PC-3 (cell line): Measurements from ENCODE around the gene SLC43A3. TPM values are rescaled to one million over a fixed set of nuclear protein-coding genes. Genes with fewer than 3 reads are reported as not detected.

Experiments
- ATAC-seq: fragments of 200-7000 bp; cut with Tn5 transposase; 2 replicates; pipeline ENCODE4 v1.9.1; 2020; ENCODE audit warnings: mild to moderate bottlenecking, moderate library complexity
- BruUV-seq: library from RNA; stranded (reverse); fragments of 400-500 nt; replicated peaks from 2 replicates; lab custom pipeline; 2021; lab: Mats Ljungman, UMichigan
- CTCF ChIA-PET: fragments of 300-600 bp; sonication (Branson Sonifier 250); formaldehyde crosslinking; loops from one replicate; lab custom pipeline; 2022; ENCODE audit warnings: antibody characterized with exemption; lab: Charles Lee
- POLR2A ChIA-PET: fragments of 300-600 bp; sonication (Branson Sonifier 250); formaldehyde crosslinking; loops from one replicate; lab custom pipeline; 2022; ENCODE audit warnings: antibody characterized with exemption; ENCODE audit not compliant: unreplicated experiment; lab: Charles Lee
- DNase-seq: peaks from one replicate; pipeline ENCODE4 v3.0.0-alpha.2; 2015
- H2AFZ ChIP-seq: fragments of 300-600 bp; sonication (generic); 2 replicates; pipeline ENCODE4 v1.6.0; 2016; ENCODE audit warnings: antibody characterized with exemption, low read length
- H3F3A ChIP-seq: fragments of 300-600 bp; sonication (generic); one replicate; pipeline ENCODE4 v1.6.0; 2017; ENCODE audit warnings: antibody characterized with exemption, low read length, control low read depth, mild to moderate bottlenecking; ENCODE audit not compliant: unreplicated experiment
- H3K27ac ChIP-seq: fragments of 300-600 bp; sonication (generic); 2 replicates; pipeline ENCODE4 v1.5.1; 2016; ENCODE audit warnings: mild to moderate bottlenecking, low read length
- H3K27me3 ChIP-seq: fragments of 300-600 bp; sonication (generic); 2 replicates; pipeline ENCODE4 v1.6.1; 2016; ENCODE audit warnings: low read length, mixed read lengths
- H3K36me3 ChIP-seq: fragments of 300-600 bp; sonication (generic); 2 replicates; pipeline ENCODE4 v1.6.1; 2016; ENCODE audit warnings: low read depth, mixed run types, low read length, mixed read lengths
- H3K4me1 ChIP-seq: fragments of 300-600 bp; sonication (generic); 2 replicates; pipeline ENCODE4 v1.5.1; 2016; ENCODE audit warnings: low read length; ENCODE audit not compliant: insufficient read depth
- H3K4me2 ChIP-seq: fragments of 300-600 bp; sonication (generic); 2 replicates; pipeline ENCODE4 v1.6.0; 2016; ENCODE audit warnings: low read length
- H3K4me3 ChIP-seq: fragments of 300-600 bp; sonication (generic); 2 replicates; pipeline ENCODE4 v1.5.1; 2016; ENCODE audit warnings: mild to moderate bottlenecking, low read length, mixed read lengths
- H3K79me2 ChIP-seq: fragments of 300-600 bp; sonication (generic); 2 replicates; pipeline ENCODE4 v1.6.1; 2017; ENCODE audit warnings: low read length, mixed read lengths
- H3K9ac ChIP-seq: fragments of 300-600 bp; sonication (generic); 2 replicates; pipeline ENCODE4 v1.6.0; 2016; ENCODE audit warnings: mild to moderate bottlenecking, low read length
- H3K9me2 ChIP-seq: fragments of 300-600 bp; sonication (generic); replicated peaks from 2 replicates; pipeline ENCODE4 v1.6.1; 2016; ENCODE audit warnings: mixed run types, low read length, mixed read lengths
- H3K9me3 ChIP-seq: fragments of 300-600 bp; sonication (generic); 2 replicates; pipeline ENCODE4 v1.6.1; 2016; ENCODE audit warnings: low read length, mixed read lengths
- H4K20me1 ChIP-seq: fragments of 300-600 bp; sonication (generic); 2 replicates; pipeline ENCODE4 v1.6.1; 2016; ENCODE audit warnings: low read length, mixed read lengths
- EZH2 ChIP-seq: fragments of 300-600 bp; sonication (generic); IDR thresholded peaks from one replicate; pipeline ENCODE4 v1.6.1; 2017; ENCODE audit warnings: antibody characterized with exemption, mild to moderate bottlenecking, low read length; ENCODE audit not compliant: unreplicated experiment
- EZH2phosphoT487 ChIP-seq: fragments of 300-600 bp; sonication (generic); IDR thresholded peaks from 2 replicates; pipeline ENCODE4 v1.6.1; 2018; ENCODE audit warnings: mild to moderate bottlenecking, antibody characterized with exemption, low read length, borderline replicate concordance
- intact Hi-C: fragments of 100-400 bp; cut with micrococcal nuclease; formaldehyde crosslinking; loops from 2 replicates; pipeline ENCODE4 v1.9.0; 2023
- total RNA-seq: library from RNA; depleted of rRNA; stranded (reverse); fragments of >200 nt; gene quantifications from 2 replicates; pipeline ENCODE4 v1.2.3, GENCODE V29; 2014
- TF ChIP-seq, protein P1 (sequence below): fragments of 300-600 bp; sonication (generic); conservative IDR thresholded peaks from 2 replicates; pipeline ENCODE4 v1.5.1; 2017; ENCODE audit warnings: antibody characterized with exemption, low read depth, mild to moderate bottlenecking, low read length

Gene SLC43A3
- total RNA-seq, 1 experiment from 2014 or later = 35.0 TPM

DNA sequence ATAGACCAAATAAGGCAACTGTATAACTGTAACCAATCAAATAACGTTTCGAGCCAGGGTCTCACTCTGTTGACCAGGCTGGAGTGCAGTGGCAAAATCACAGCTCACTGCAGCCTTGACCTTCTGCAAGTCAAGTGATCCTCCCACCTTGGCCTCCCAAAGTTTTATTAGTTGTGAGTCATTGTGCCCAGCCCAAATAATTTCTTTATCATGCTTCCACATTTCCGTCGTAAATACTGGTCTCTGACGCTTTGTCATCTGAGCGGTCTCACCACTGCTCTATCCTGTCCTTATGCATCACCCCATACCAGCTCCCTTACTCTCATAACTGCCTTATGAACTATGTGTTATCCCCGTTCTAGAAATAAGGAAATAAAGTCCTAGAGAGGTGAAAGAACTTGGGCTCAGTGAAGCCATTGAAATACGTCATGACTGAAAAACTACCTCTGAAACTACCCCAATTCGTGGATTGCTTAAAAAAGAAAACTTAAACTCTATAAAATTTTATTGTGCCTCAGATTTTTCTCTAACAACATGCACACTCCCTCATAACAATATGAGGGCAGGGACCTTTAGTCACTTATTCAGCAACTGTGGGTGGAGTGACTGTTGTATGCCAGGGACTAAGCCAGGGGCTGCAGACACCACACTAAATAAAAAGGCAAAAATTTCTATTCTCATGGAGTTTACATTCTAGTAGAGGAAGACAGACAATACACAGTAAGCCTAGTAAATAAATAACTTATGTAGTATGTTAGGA lies 17.6 kb upstream of the SLC43A3 start:
- intact Hi-C loops = loop anchor here (5.0 kb wide), 1 partner anchor 42 kb away; no protein-coding TSS in a partner anchor
- Histone ChIP-seq H3K9me2 (no peaks in the 10 kb centered on the region), H2AFZ (no peak overlapping the region), H3K79me2 (no peaks in the 10 kb centered on the region), H3F3A (no peaks in the 10 kb centered on the region), H3K4me3 (peak overlapping the region; percentile 14; the same call in 1 of the 2 replicates), H3K27me3 (no peaks in the 10 kb centered on the region), H4K20me1 (no peaks in the 10 kb centered on the region), H3K4me2 (peak overlapping the region; percentile 63), H3K9me3 (no peaks in the 10 kb centered on the region), H3K9ac (peak overlapping the region; percentile 57), H3K36me3 (no peaks in the 10 kb centered on the region), H3K4me1 (peaks cover 43% of the 10 kb centered on the region), H3K27ac (peak overlapping the region; percentile 93)
- BruUV-seq = no TSS peak
- CTCF ChIA-PET = interaction anchor here (0.5 to 0.6 kb wide), 3 partner anchors 14 to 95 kb away, joined by 3 to 6 read pairs (median 3); no protein-coding TSS in a partner anchor
- POLR2A ChIA-PET = interaction anchor here (0.6 kb wide), 2 partner anchors 15 to 99 kb away, joined by 4 read pairs; no protein-coding TSS in a partner anchor
- peak; percentile 88 for ATAC-seq
- DNase-seq = peak; percentile 98
- TF ChIP-seq, protein P1, sequence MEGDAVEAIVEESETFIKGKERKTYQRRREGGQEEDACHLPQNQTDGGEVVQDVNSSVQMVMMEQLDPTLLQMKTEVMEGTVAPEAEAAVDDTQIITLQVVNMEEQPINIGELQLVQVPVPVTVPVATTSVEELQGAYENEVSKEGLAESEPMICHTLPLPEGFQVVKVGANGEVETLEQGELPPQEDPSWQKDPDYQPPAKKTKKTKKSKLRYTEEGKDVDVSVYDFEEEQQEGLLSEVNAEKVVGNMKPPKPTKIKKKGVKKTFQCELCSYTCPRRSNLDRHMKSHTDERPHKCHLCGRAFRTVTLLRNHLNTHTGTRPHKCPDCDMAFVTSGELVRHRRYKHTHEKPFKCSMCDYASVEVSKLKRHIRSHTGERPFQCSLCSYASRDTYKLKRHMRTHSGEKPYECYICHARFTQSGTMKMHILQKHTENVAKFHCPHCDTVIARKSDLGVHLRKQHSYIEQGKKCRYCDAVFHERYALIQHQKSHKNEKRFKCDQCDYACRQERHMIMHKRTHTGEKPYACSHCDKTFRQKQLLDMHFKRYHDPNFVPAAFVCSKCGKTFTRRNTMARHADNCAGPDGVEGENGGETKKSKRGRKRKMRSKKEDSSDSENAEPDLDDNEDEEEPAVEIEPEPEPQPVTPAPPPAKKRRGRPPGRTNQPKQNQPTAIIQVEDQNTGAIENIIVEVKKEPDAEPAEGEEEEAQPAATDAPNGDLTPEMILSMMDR = no peak
- TF ChIP-seq EZH2 = no peak
- no peak for TF ChIP-seq EZH2phosphoT487

DNA sequence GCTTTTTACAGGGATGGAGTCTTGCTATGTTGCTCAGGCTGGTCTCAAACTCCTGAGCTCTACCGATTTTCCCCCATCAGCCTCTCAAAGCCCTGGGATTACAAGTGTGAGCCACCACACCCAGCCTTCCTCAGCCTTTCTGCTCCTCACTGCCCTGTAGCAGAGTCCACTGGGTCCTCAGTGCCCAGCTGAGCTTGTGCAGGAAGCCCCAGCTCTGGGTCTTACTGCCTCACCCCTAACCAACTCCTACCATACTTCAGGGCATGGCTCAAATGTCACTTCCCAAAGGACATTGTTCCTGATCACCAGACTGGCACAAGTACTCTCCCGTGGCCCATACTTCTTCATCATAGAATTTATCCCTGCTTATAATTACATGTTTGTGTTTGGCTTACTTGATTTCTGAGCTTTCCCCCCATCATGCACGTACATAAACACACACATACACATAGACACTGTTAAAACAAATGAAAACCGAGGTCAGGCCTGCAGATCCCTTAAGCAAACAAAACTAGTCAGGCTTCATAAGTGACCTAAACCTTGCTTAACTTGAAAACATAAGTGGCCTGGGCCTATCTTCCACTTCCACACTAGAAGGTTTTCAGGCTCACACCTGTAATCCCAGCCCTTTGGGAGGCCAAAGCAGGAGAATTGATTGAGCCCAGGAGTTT lies 14.0 kb upstream of the SLC43A3 start:
- H3K27ac ChIP-seq = peak overlapping the region; percentile 90
- intact Hi-C loops = loop anchor here (1.0 to 5.0 kb wide), 2 partner anchors 14 to 39 kb away; partner anchors contain the start of gene SLC43A3

More for the DNA sequence above, 14.0 kb upstream of the SLC43A3 start:
- TF ChIP-seq EZH2phosphoT487 = no peak
- TF ChIP-seq, protein P1 = no peak
- no peak for TF ChIP-seq EZH2
- no peaks in the 10 kb centered on the region for H3K79me2 ChIP-seq
- no peak overlapping the region for H3K4me3 ChIP-seq
- H3F3A ChIP-seq = no peaks in the 10 kb centered on the region
- CTCF ChIA-PET = interaction anchor here (0.6 kb wide), 1 partner anchor 20 kb away, joined by 4 read pairs; the partner anchor contains the start of gene RTN4RL2
- peak overlapping the region; percentile 72 for H3K9ac ChIP-seq
- POLR2A ChIA-PET = interaction anchor here (1.0 kb wide), 1 partner anchor 13 kb away, joined by 10 read pairs; no protein-coding TSS in a partner anchor
- H3K4me2 ChIP-seq = peak overlapping the region; percentile 52
- no peaks in the 10 kb centered on the region for H3K9me2 ChIP-seq
- DNase-seq (peak; percentile 72), ATAC-seq (peak; percentile 40)
- BruUV-seq = no TSS peak
- H2AFZ ChIP-seq = no peak overlapping the region
- H3K36me3 ChIP-seq = no peaks in the 10 kb centered on the region
- peaks cover 43% of the 10 kb centered on the region for H3K4me1 ChIP-seq
- H3K27me3 ChIP-seq = no peaks in the 10 kb centered on the region
- no peaks in the 10 kb centered on the region for H4K20me1 ChIP-seq
- H3K9me3 ChIP-seq = no peaks in the 10 kb centered on the region
